Testis (tissue), 3 donors: Measurements from ENCODE around the gene CALHM1. TPM values are rescaled to one million over a fixed set of nuclear protein-coding genes. Genes with fewer than 3 reads are reported as not detected.
"Not testable (repeated sequence)": the region's sequence is repeated elsewhere in the genome, so short reads cannot be mapped to it uniquely, and the experiment has no call there.

Experiments
- DNase-seq: peaks from one replicate; pipeline ENCODE4 v3.0.0-alpha.2; 2019
- H3K27ac ChIP-seq, 2 donors: fragments of 200-600 bp; sonication (generic); one replicate each; pipeline ENCODE4 v1.5.1; 2019
- H3K27me3 ChIP-seq: fragments of 200-600 bp; sonication (generic); one replicate; pipeline ENCODE4 v1.5.1; 2019
- H3K36me3 ChIP-seq: fragments of 200-600 bp; sonication (generic); one replicate; pipeline ENCODE4 v1.5.1; 2017; ENCODE audit warnings: low read depth; ENCODE audit errors: missing control alignments
- H3K4me1 ChIP-seq: fragments of 200-600 bp; sonication (generic); one replicate; pipeline ENCODE4 v1.5.1; 2019
- H3K4me3 ChIP-seq, 2 donors: fragments of 200-600 bp; sonication (generic); one replicate each; pipeline ENCODE4 v1.5.1; 2017 to 2019
- H3K9me3 ChIP-seq: fragments of 200-600 bp; sonication (generic); one replicate; pipeline ENCODE4 v1.5.1; 2017
- CTCF ChIP-seq, 3 experiments: fragments of 450-650 bp in 2 of 3; fragments of 200-600 bp in 1 of 3; sonication (generic) in 1 of 3; IDR thresholded peaks; one replicate each; pipeline ENCODE4 v1.5.1; 2016 to 2019; ENCODE audit warnings: antibody characterized with exemption in 3 of 3, mild to moderate bottlenecking in 2 of 3, moderate library complexity in 1 of 3
- POLR2A ChIP-seq: fragments of 450-650 bp; IDR thresholded peaks from one replicate; pipeline ENCODE4 v1.6.1; 2017; ENCODE audit warnings: antibody characterized with exemption, mild to moderate bottlenecking, moderate library complexity
- WGBS, 2 donors: methylation state at CpG; one replicate each; pipeline ENCODE4 v1.1.5; 2018; 5-methylcytosine and 5-hydroxymethylcytosine counted together
- intact Hi-C: fragments of 100-400 bp; cut with DNase I; formaldehyde crosslinking; loops from one replicate; pipeline ENCODE4 v1.15.1; 2023; ENCODE audit warnings: low total_unique reads
- polyA plus RNA-seq: library from polyadenylated mRNA; stranded (reverse); fragments of 350-450 nt; fragmentation: Illumina TruSeq; extraction: RNeasy Lipid Tissue Mini Kit (QIAGEN cat#74804); gene quantifications from one replicate; pipeline ENCODE4 v1.2.3, GENCODE V29; 2014; ENCODE audit warnings: low read depth, low replicate concordance; ENCODE audit not compliant: insufficient read depth
- total RNA-seq, 2 donors: library from RNA; depleted of rRNA; stranded (reverse); fragments of >200 nt; gene quantifications; one replicate each; pipeline ENCODE4 v1.2.3, GENCODE V29; 2016

CALHM1 gene
- total and polyA plus RNA-seq, 3 donors from 2014 or later, result 0.24 to 0.50 TPM; not detected in 1

GRCh38 chr10:103419101-103419500 is 39.6 kb downstream of the CALHM1 start:
- H3K9me3 ChIP-seq, result no peaks in the 10 kb centered on the region
- no peak overlapping the region for H3K27ac ChIP-seq
- WGBS, 2 donors, result 83 to 95% methylated on average over 4 of the region's 4 CpGs
- no peak overlapping the region for H3K4me3 ChIP-seq
- no peak for DNase-seq
- no peaks in the 10 kb centered on the region for H3K27me3 ChIP-seq
- no peaks in the 10 kb centered on the region for H3K36me3 ChIP-seq
- H3K4me1 ChIP-seq, result no peaks in the 10 kb centered on the region
- TF ChIP-seq CTCF (IDR thresholded peaks at IDR 0.05), result no peak
- no peak for TF ChIP-seq POLR2A
- intact Hi-C loops, result no loop called here

- no peak for TF ChIP-seq CTCF (IDR thresholded peaks at IDR 0.05)
- TF ChIP-seq POLR2A, result no peak
- Histone ChIP-seq H3K27ac (no peak overlapping the region), H3K36me3 (no peaks in the 10 kb centered on the region), H3K27me3 (no peaks in the 10 kb centered on the region), H3K4me1 (no peaks in the 10 kb centered on the region), H3K4me3 (no peak overlapping the region), H3K9me3 (no peaks in the 10 kb centered on the region)
- intact Hi-C loops, result loop anchor here (2.0 kb wide), 1 partner anchor 65 kb away; no protein-coding TSS in a partner anchor
- no peak for DNase-seq
- WGBS, 2 donors, result 81 to 86% methylated on average over 5 of the region's 5 CpGs
Observed at GRCh38 chr10:103417601-103418000, 41.1 kb downstream of the CALHM1 start.

- intact Hi-C loops, result loop anchor here (2.0 kb wide), 1 partner anchor 66 kb away; no protein-coding TSS in a partner anchor
- H3K36me3 ChIP-seq, result not testable (repeated sequence)
- 80 to 85% methylated on average over 5 of the region's 5 CpGs for WGBS, 2 donors
Observed at GRCh38 chr10:103417148-103417469, 41.6 kb downstream of the CALHM1 start.

GRCh38 chr10:103416436-103417147 is 42.1 kb downstream of the CALHM1 start:
- Histone ChIP-seq H3K4me3 (no peak overlapping the region), H3K27ac (no peak overlapping the region), H3K4me1 (no peaks in the 10 kb centered on the region), H3K9me3 (no peaks in the 10 kb centered on the region), H3K36me3 (no peaks in the 10 kb centered on the region), H3K27me3 (no peaks in the 10 kb centered on the region)
- WGBS, 2 donors, result 38 to 42% methylated on average over 6 to 8 of the region's 8 CpGs
- peak; percentile 66 to 78 (median 75) for TF ChIP-seq CTCF (IDR thresholded peaks at IDR 0.05)
- no peak for TF ChIP-seq POLR2A
- intact Hi-C loops, result loop anchor here (2.0 kb wide), 1 partner anchor 66 kb away; no protein-coding TSS in a partner anchor
- peak; percentile 90 for DNase-seq

More at GRCh38 chr10:103417148-103417469, 41.6 kb downstream of the CALHM1 start:
- H3K4me1 ChIP-seq, H3K27ac ChIP-seq, DNase-seq, H3K9me3 ChIP-seq, H3K4me3 ChIP-seq, H3K27me3 ChIP-seq: not testable (repeated sequence)

- Histone ChIP-seq H3K27ac (no peak overlapping the region), H3K9me3 (no peaks in the 10 kb centered on the region), H3K4me3 (no peak overlapping the region), H3K4me1 (no peaks in the 10 kb centered on the region), H3K36me3 (no peaks in the 10 kb centered on the region), H3K27me3 (no peaks in the 10 kb centered on the region)
- no peak for DNase-seq
- 79 to 81% methylated on average over 8 of the region's 8 CpGs for WGBS, 2 donors
- TF ChIP-seq POLR2A (no peak), CTCF (IDR thresholded peaks at IDR 0.05) (no peak)
- intact Hi-C loops, result no loop called here
Observed at GRCh38 chr10:103415581-103415980, 43.1 kb downstream of the CALHM1 start.
